Gastrocnemius medialis (tissue), 4 donors: ENCODE measurements around the gene INPP5B.

Experiments used
- POLR2A ChIP-seq, 2 donors: fragments of 450-650 bp; IDR thresholded peaks; one replicate each; pipeline ENCODE4 v1.6.1; 2017; ENCODE audit warnings: antibody characterized with exemption in 2 of 2, mild to moderate bottlenecking in 2 of 2, moderate library complexity in 2 of 2
- TF ChIP-seq, protein P1 (sequence below), 5 experiments: fragments of 450-650 bp in 3 of 5; fragments of 200-600 bp in 2 of 5; sonication (generic) in 2 of 5; IDR thresholded peaks in 4 of 5; conservative IDR thresholded peaks in 1 of 5; 1 replicate in 4 of 5; 2 replicates in 1 of 5; pipeline ENCODE4 v1.5.1; 2016 to 2019; ENCODE audit warnings: antibody characterized with exemption in 5 of 5, mild to moderate bottlenecking in 3 of 5, moderate library complexity in 3 of 5

DNA sequence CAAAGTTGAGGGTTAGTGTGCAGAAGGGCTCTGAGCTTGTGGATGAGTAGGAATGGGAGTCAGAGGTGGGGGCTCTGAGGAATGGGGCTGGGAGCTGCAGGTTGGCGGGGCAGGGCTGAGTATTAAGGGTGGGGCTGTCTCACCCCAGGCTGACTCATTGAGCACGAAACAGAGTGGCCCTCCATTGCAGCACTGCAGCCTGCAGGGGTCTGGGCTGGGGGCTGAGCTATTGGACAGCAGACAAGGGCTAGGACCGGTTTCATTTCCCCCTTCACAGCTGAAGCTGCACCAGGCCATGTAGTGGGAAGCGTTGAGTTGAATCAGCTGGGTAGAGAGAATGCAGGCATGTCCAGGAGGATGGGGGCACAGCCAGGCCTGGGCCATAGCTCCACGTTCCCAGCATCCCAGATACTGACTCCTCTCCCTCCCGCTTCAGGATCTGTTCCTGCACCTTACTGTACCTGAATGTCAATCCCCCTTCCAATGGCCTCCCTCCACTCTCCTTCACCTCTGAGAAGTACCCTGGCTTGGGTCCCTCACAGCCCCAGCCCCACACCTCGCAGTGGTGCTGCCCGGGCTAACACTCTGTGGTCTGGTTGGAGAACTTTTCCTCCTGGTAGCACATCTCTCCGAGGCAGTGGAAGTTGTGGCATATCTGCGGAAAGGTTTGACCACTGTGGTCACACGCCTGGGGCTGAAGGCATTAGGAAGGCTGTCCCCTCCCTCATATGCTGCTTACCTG is 4.4 kb upstream of the INPP5B start:
- TF ChIP-seq POLR2A (IDR thresholded peaks at IDR 0.05), result no peak
- TF ChIP-seq, protein P1, sequence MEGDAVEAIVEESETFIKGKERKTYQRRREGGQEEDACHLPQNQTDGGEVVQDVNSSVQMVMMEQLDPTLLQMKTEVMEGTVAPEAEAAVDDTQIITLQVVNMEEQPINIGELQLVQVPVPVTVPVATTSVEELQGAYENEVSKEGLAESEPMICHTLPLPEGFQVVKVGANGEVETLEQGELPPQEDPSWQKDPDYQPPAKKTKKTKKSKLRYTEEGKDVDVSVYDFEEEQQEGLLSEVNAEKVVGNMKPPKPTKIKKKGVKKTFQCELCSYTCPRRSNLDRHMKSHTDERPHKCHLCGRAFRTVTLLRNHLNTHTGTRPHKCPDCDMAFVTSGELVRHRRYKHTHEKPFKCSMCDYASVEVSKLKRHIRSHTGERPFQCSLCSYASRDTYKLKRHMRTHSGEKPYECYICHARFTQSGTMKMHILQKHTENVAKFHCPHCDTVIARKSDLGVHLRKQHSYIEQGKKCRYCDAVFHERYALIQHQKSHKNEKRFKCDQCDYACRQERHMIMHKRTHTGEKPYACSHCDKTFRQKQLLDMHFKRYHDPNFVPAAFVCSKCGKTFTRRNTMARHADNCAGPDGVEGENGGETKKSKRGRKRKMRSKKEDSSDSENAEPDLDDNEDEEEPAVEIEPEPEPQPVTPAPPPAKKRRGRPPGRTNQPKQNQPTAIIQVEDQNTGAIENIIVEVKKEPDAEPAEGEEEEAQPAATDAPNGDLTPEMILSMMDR (IDR thresholded peaks at IDR 0.05 in 4 of 5, conservative IDR thresholded peaks at IDR 0.05 in 1 of 5), result no peak
